ENCODE measurements around the gene TMUB2.

DNA sequence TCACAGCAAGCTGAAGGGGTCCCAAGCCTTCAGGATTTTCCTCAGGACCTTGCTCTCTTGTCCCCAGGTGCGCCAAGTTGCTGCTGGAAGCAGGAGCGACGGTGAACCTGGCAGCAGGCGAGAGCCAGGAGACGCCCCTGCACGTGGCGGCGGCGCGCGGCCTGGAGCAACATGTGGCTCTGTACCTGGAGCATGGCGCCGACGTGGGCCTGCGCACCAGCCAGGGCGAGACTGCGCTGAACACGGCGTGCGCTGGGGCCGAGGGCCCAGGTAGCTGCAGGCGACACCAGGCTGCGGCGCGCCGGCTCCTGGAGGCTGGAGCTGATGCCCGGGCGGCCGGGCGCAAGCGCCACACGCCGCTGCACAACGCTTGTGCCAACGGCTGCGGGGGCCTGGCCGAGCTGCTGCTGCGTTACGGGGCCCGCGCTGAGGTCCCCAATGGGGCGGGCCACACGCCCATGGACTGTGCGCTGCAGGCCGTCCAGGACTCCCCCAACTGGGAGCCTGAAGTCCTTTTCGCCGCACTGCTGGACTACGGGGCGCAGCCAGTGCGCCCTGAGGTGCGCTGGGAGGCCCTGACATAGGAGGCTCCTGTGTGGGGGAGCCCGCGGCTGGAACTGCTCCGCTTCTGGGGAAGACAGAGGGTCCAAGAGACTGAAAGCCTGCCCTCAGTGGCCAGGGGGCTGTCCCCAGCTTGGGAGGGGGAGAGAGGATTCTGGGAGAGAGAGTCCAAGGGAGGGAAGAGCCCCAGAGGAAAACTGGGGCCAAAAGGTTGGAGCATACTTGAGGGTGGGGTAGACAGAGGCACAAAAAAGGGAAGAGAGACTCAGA lies 9.9 kb upstream of the TMUB2 start:
- TF ChIP-seq CTCF (IDR thresholded peaks at IDR 0.05) (no peak), POLR2A (IDR thresholded peaks at IDR 0.05) (no peak)
